Raji (cell line): ENCODE data around the gene IRAK1.

ENCODE experiments used
- POLR2A ChIP-seq: IDR thresholded peaks from 2 replicates; pipeline ENCODE4 v1.6.1; 2011; ENCODE audit warnings: low read depth, low read length, control low read depth; ENCODE audit not compliant: insufficient read depth

The IRAK1 gene

DNA sequence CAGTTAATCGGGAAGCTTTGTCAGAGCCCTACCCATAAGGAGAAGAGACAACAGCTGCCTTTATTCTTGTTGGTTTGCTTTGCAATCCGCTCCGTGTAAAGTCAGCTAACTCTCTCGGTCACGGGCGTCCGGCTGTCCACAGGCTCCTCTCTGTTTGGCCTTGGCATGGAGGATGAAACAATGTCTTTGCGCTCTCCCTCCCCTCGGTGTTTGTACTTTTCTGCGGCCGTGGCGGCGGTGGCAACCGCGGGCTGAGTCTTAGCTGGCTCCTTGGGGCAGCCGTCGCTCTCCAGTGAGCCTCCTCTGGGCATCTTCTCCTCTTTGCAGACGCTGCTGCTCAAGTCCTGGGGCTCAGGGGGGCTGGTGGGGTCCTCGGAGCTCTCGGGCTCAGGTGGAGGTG, 10.6 kb upstream of the IRAK1 start:
- TF ChIP-seq POLR2A: no peak

DNA sequence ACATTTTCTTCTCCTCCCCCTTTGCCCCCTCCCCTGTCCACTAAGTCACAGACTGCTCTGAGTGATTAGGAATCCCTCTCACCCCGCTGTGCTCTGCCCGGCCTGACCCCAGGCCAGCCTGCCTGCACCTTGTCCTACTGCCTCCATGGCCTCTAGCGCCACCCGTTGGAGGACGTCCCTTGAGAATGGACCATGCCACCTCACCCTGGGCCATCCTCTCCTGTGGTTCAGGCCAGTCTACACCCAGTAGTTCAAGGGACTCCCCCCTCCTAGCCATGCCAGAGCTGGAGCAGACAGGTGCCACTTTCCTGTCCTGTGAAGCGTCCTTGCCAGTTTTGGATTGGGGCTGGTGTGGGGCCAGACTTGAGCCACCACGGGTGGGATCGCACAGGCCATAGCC, 9.7 kb upstream of the IRAK1 start:
- TF ChIP-seq POLR2A: no peak

DNA sequence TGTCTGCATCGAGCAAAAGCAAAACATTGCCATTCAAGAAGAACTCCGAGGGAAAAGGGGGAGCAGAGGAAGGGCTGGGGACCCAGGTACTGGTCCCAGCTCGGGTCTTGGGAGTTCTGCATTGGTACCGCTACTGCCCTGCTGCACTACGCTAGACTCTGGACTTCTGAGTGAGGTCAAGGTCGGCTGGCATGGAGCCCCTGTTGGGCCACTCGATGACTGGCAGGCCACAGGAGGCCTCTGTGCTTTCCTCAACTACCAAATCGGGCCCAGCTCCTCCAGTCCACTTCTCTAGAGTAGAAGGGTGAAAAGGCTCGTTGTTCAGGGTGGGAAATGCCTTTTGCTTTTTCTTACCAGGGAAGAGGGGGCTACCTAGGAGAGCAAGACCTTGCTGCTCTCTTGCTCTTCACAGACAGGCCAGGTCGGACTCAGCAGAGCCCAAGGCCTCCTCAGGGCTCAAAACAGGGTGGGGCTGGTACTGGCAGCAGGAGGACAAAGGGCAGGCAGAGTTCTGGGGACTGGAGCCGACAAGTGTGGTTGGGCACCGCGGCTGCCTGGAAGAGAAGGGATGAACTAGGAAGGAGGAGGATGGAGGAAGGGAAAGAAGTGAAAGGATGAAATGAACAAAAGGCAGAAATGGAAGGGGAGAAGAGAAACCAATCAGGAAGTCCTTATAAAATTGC, 8.9 kb upstream of the IRAK1 start:
- no peak for TF ChIP-seq POLR2A

DNA sequence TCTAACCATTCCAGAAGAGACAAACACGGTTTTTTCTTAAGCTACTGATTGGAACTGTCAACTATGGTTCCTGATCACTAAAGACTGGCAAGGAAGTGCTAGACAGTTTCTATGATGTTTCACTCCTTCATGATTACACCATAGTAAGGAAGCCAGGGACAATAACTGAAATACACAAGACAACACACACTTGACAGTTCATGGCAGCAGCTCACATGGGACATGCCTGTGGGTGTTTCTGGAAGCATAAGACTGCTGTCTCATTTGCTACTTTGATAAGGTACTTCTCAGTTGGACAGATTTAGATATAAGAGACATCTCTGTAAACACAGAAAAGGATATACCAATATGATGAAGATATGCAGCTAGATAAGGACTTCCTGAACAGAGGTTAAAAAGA, 8.3 kb upstream of the IRAK1 start:
- TF ChIP-seq POLR2A: no peak

DNA sequence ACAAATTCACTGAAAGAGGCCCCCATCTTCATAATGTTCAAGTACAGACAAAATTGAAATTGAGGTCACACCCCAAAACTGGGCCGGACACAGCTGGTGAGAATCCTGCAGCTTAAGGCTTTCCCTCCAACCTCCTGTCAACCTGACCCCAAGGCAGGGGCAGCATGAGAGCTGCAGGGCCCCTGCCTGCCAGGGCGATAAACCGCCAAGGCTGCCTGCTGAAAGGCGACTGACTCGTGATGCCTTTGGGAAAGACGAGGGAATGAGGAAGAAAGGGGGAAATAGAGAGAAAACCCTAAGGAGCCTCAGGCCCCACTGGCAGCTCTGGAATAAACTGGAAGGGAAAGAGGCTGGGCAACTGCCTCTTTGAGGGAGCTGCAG, 7.3 kb upstream of the IRAK1 start:
- TF ChIP-seq POLR2A: no peak

DNA sequence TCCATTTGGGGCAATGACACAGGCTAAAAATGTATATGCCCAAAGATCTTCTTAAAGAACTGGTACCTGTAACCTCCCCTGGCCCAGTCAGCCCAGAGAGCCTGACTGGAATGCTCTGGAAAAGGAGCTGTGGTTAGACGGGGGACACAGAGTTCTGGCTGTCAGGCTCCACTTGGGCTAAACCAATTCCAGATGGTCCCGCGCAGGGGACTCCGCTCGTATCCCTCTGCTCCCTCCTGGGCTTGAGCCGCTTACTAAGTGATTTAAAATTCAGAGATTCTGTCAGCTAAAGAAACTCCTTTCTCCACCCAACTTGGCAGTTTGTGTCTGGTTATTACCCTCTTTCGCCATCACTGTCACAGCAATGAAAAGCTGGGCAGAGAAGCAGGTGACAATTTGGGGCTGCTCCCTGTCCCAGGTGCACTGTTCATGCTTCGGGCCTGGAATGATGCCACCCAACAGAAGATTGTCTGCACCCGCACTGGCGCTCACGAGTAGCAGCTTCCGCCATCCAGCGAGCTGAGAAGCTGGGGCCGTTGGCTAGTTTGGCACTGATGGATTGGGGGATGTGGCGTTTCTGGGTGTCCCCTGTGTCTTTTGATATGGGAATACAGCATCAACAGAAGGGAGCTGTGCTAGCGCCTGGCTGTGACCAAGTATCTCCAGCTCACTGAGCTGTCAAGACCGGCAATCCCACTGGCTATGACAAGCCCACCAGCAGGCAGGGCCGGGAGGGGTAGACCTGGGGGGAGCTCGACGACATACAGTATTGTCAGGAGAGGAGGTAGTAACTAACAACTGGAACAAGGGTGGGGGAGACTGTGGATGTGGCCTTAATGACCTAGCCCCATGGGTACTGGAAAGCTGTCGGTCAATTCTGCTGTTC, 6.7 kb upstream of the IRAK1 start:
- TF ChIP-seq POLR2A: no peak

DNA sequence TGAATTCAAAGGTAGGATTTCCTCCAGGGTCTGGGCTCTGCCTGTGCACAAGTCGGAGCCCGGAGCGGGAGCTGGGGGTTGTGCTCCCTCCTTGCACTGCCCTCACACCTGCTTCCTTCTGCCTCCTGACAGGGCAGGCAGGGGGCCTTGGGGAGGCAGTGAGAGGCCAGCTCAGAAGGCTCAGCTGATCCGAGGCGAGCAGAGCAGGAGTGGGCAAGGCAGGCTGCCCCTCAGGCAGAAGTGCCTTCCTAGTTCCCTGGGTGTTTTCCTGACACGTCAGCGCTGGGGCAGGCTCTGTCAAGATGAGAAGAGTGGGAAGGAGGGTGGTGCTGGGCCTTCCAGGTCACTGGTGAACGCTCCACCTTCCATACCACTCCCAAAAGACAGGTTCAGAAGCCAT, 5.5 kb upstream of the IRAK1 start:
- TF ChIP-seq POLR2A: no peak

DNA sequence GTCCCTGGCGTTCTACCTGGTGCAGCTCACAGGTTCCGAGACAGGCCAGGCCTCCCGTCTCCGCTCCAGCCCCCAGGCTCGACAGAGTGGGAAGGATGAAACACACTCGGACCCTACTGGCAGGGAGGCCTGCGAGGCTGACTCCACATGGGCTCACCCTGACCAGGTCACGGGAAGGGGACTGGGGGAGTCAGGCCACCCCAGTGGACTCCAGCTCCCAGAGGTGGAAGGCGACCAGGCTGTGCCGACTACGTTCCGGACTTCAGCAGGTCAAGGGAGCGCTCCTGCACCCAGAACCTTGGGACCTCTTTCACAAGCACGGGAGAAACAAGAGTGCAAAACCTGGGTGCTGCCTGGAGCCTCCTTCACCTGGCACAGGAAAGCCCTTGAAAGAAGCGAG, 4.6 kb upstream of the IRAK1 start:
- no peak for TF ChIP-seq POLR2A

DNA sequence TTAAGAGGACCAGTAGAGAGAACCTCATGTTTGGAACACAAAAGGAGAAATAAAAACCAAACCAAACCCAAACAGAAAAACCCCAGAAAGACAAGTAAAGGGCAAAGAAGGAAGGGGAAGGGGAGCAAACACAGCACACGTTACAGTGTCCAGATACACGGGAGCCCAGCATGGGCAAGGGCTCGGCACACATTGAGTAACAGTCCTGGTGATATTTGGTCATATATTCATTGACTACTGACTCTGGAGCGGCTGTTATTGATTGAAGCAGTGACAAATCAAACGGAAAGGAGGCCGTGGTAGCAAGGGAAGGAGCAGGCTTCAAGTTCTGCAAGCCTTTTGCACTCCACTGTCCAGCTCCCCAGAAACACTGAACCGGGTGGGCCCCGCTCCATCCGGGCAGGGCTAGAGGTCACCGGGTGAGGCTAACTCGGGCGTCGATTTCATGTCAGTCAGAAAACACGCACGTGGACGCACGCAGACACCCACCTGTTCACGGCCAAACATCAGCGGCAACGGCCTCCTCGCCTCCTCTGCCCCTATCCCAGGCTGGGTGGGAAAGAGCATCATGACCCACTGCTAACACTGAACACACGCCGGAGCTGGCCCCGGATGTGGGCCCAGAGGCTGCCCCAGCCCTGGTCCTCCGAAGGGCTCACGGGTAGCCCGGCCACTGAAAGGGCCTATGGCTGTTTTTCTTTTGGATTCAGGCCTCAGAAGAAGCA, 3.7 kb upstream of the IRAK1 start:
- TF ChIP-seq POLR2A: no peak

DNA sequence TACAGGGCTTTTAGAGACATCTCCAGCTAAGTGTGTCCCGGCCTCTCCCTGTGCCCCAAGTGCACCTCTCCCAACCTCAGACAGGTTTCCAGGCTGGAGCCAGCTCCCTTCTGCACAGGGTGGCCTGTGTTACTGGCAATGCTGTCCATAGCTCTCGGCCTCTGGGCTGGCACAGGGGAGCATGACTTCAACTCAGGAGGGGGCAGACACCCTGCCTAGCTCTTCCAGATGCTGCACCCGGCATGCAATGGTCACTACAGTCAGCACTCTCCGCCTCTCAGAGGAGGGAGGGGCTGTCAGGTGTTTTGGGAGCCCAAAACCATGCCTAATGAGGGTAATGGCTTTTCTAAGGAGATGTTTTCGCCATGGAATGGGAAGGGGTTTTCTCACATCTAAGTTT, 2.4 kb upstream of the IRAK1 start:
- no peak for TF ChIP-seq POLR2A

DNA sequence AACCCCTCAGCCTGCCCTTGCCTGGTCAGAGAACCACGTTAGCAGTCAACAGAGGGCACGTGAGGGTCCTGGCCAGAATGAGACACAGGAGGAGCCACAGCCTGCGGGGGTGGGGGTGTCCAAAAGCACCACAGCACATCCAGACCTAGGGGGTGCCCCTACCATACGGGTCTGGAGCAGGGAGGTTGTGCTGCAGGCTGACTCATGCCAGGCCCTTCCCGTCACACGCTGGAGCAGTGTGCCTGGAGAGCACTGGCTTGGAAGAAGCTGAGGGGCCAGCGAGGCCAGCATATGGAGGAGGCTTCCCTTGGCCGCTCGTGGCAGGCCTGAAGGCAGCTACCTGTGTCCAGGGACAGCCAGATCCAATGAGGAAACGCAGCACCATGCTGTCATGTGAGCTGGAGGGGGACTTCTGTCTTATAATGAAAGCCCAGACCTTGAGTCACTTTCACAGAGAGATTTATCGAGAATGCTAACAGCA, 1.5 kb upstream of the IRAK1 start:
- TF ChIP-seq POLR2A: no peak

DNA sequence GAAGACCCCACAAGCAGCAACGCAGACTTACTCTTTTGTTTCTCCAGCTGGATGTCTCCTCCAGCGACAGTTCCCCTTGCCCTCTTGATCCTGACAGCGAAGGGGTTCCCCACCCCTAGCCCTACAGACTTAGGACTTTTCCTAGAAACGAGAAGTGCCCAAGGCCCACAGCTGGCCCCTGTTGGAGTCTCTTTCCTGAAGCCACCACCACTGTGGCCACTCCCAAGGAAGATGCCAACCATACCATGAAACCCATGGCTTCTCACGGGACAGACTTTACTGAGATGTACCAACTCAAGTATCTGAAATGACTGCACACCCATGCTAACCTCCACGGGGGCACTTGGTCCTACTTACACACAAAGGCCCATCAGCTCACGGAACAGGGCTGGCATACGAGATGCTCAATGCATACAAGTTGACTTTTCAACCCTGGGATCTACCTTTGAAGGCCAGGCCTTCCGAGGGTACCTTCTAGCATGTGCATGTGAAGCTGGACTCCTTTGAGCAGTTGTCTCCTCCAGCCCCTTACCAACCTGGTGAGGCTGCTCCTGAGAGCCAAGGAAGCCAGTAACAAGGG, 924 bp upstream of the IRAK1 start:
- TF ChIP-seq POLR2A: no peak

DNA sequence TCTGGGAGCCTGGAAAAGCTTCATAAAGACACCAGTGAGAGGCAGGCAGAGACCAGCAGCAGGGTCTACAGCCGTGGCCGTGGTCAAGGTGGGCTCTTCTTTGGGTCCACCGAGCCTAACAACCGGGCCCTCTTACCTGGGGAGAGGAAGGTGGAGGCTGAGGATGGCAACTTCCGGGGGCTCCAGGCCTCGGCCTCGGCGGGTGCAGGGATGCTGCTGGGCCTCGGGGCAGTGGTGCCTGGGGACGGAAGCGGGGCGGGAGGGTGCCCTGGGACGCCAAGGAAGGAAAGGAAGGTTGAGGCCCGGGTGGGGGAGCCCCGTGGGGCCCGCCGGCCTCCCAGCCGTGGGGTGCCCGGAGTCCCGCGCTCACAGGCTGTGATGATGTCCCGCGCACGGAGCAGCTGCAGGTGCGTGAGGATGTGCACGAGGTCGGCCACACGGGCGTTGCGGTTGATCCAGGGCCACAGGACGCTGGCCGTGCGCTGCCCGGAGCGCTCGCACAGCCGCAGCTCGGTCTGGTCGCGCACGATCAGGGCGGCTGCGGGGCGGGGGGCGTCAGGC, 561 bp downstream of the IRAK1 start:
- TF ChIP-seq POLR2A: peak; percentile 17

DNA sequence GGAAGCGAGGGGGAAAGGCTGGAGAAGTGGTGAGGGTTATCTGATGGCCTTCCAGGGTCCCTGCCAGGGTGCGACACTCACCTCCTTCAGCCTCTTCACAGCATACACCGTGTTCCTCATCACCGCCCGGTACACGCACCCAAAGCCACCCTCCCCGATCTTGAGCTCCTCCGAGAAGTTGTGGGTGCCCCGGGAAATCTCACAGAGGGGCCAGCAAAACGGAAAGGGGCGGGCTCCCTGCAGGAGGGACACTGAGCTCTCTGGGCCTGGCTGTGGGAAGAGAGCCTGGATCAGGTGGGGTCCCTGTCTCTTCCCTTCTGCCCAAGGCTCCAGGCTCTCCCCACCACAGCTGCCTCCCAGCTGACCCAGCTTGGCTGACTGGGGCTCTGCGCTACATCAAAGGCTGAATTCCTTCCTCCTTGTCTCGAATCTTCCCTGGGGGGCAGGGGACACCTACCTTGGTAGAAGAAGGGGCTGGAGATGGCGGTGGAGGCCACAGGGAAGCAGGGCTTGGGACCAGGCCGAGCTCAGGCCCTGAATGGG, 1.1 kb downstream of the IRAK1 start:
- TF ChIP-seq POLR2A: no peak
